ENCODE measurements around the gene ANKRD44. TPM values are rescaled to one million over a fixed set of nuclear protein-coding genes. Genes with fewer than 3 reads are reported as not detected.

The ANKRD44 gene
- total and polyA plus RNA-seq, 2 of the 8 experiments (the other 6 are each of a cell fraction or from before 2014, with no cell fraction given) = 1.2 to 1.3 TPM

- FAIRE-seq = no peak
- H3K27me3 ChIP-seq (replicated peaks in 1 of 4; ENCODE audit: control insufficient read depth in 3 of 4, extremely low read depth in 1 of 4, insufficient read depth in 3 of 4, low read length in 3 of 4) = no peaks in the 10 kb centered on the region
- WGBS, 2 experiments (ENCODE audit: extremely low coverage in 1 of 2, insufficient coverage in 1 of 2, insufficient read length in 1 of 2, insufficient replicate concordance in 2 of 2, low coverage in 1 of 2, low lambda C conversion rate in 2 of 2, missing lambda C conversion rate in 1 of 2) = 84% methylated on average over 3 of the region's 3 CpGs; no CpG with 5 or more reads in 1 of the 2 experiments
- no peak overlapping the region for H3K4me3 ChIP-seq (ENCODE audit: extremely low read depth in 1 of 4, insufficient read depth in 2 of 4, low read depth in 3 of 4, low read length in 4 of 4)
- no peak overlapping the region for H3K27ac ChIP-seq (ENCODE audit: low read depth, low read length)
- H2BK15ac ChIP-seq (ENCODE audit: low read length) = no peak overlapping the region
- no peak overlapping the region for H3K14ac ChIP-seq (ENCODE audit: insufficient read length)
- H2AK5ac ChIP-seq (ENCODE audit: low read depth, low read length) = no peak overlapping the region
- no peaks in the 10 kb centered on the region for H3K4me1 ChIP-seq (replicated peaks in 1 of 4; ENCODE audit: control insufficient read depth in 3 of 4, insufficient read depth in 4 of 4, low read length in 3 of 4)
- ChIA-PET CTCF (ENCODE audit: partially characterized antibody) (interaction anchor here (0.6 to 10.8 kb wide), 4 partner anchors 9 to 202 kb away, joined by 3 to 63 read pairs (median 4); no protein-coding TSS in a partner anchor), POLR2A (ENCODE audit: partially characterized antibody) (no interaction called here)
- H2BK120ac ChIP-seq (replicated peaks; ENCODE audit: low read depth, low read length) = no peak overlapping the region
- no peak overlapping the region for H3K18ac ChIP-seq (ENCODE audit: extremely low read depth, low read length)
- H3K56ac ChIP-seq (replicated peaks; ENCODE audit: insufficient read length, low read depth, low read length) = no peak overlapping the region
- H3K23ac ChIP-seq (ENCODE audit: insufficient read length) = no peak overlapping the region
- H2AFZ ChIP-seq (ENCODE audit: low read length) = no peak overlapping the region
- no peaks in the 10 kb centered on the region for H3K23me2 ChIP-seq (ENCODE audit: low read depth, low read length)
- H4K20me1 ChIP-seq (replicated peaks in 1 of 2; ENCODE audit: control insufficient read depth in 1 of 2, insufficient read depth in 2 of 2, low read length in 2 of 2) = no peaks in the 10 kb centered on the region
- H3K4me2 ChIP-seq (ENCODE audit: insufficient read depth in 1 of 2, low read depth in 2 of 2, low read length in 2 of 2) = no peak overlapping the region
- H2BK20ac ChIP-seq (ENCODE audit: low read length) = no peak overlapping the region
- H4K91ac ChIP-seq (replicated peaks; ENCODE audit: insufficient read length, low read length) = no peak overlapping the region
- TF ChIP-seq BCL11A (IDR thresholded peaks at IDR 0.05; ENCODE audit: low read depth in 2 of 2, low read length in 2 of 2) = no peak
- no peak overlapping the region for H3K4ac ChIP-seq (replicated peaks; ENCODE audit: insufficient read length, low read depth, low read length)
- H3K9ac ChIP-seq (replicated peaks in 1 of 4; ENCODE audit: extremely low read depth in 1 of 4, low read depth in 3 of 4, low read length in 3 of 4) = no peak overlapping the region
- no peaks in the 10 kb centered on the region for H3K9me3 ChIP-seq (ENCODE audit: insufficient read depth in 2 of 2, low read depth in 1 of 2, low read length in 1 of 2)
- no peak overlapping the region for H2BK12ac ChIP-seq (ENCODE audit: low read depth, low read length)
- DNase-seq (ENCODE audit: low read depth in 1 of 2, low spot score in 2 of 2) = no peak
- H3K36me3 ChIP-seq (ENCODE audit: control insufficient read depth in 2 of 4, insufficient read depth in 4 of 4, low read length in 3 of 4) = no peaks in the 10 kb centered on the region
- H4K5ac ChIP-seq (ENCODE audit: insufficient read length, low read depth, low read length) = no peak overlapping the region
- H3K79me1 ChIP-seq (ENCODE audit: low read depth, low read length) = no peaks in the 10 kb centered on the region
- no peak overlapping the region for H2BK5ac ChIP-seq (ENCODE audit: low read depth, low read length)
- no peaks in the 10 kb centered on the region for H3K79me2 ChIP-seq (ENCODE audit: control insufficient read depth in 1 of 2, insufficient read depth in 2 of 2, low read length in 2 of 2)
- H4K8ac ChIP-seq (ENCODE audit: extremely low read depth, insufficient read depth, low read length) = no peak overlapping the region
Measured at GRCh38 chr2:197200051-197200761, 110.4 kb downstream of the ANKRD44 start.

Measured in H1 (cell line).